Transverse colon (tissue), 4 donors: Measurements from ENCODE around the gene MAL.

Source experiments
- POLR2AphosphoS5 ChIP-seq, 3 donors: sonication (generic); formaldehyde crosslinking; IDR thresholded peaks; one replicate each; pipeline ENCODE4 v1.6.1; 2016; ENCODE audit warnings: antibody characterized with exemption in 3 of 3
- TF ChIP-seq, protein P1 (sequence below), 5 experiments: fragments of 200-600 bp in 3 of 5; fragments of 450-650 bp in 2 of 5; sonication (generic) in 3 of 5; IDR thresholded peaks; 1 replicate in 2 of 5; 2 replicates in 3 of 5; pipeline ENCODE4 v1.5.1; 2016 to 2017; ENCODE audit warnings: antibody characterized with exemption in 5 of 5, inconsistent platforms in 3 of 5, mild to moderate bottlenecking in 2 of 5, moderate library complexity in 1 of 5

DNA sequence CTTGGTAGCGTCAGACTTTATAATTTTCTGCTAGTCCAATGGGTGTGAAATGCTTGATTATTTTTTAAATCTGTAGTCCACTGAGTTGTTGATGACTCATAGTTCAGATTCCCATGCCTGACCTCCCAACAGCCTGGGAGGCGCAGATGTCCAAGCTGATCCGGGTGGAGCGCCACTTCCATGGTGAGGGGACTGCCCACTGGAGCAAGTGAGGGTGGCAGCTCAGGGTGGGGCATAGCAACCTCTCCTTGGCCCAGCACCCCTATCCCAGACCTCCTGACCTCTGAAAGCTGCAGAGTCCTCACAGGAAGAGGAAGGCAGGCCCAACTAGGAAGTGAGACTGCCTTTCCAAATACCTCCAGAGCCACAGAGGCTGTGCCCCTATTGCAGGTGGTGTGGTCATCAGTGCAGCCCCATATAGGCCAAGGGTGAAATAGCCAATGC lies 4.4 kb downstream of the MAL start:
- TF ChIP-seq, protein P1, sequence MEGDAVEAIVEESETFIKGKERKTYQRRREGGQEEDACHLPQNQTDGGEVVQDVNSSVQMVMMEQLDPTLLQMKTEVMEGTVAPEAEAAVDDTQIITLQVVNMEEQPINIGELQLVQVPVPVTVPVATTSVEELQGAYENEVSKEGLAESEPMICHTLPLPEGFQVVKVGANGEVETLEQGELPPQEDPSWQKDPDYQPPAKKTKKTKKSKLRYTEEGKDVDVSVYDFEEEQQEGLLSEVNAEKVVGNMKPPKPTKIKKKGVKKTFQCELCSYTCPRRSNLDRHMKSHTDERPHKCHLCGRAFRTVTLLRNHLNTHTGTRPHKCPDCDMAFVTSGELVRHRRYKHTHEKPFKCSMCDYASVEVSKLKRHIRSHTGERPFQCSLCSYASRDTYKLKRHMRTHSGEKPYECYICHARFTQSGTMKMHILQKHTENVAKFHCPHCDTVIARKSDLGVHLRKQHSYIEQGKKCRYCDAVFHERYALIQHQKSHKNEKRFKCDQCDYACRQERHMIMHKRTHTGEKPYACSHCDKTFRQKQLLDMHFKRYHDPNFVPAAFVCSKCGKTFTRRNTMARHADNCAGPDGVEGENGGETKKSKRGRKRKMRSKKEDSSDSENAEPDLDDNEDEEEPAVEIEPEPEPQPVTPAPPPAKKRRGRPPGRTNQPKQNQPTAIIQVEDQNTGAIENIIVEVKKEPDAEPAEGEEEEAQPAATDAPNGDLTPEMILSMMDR (IDR thresholded peaks at IDR 0.05), result no peak
- TF ChIP-seq POLR2AphosphoS5 (IDR thresholded peaks at IDR 0.05), result no peak
